ENCODE data around the gene POU2AF3.

DNA sequence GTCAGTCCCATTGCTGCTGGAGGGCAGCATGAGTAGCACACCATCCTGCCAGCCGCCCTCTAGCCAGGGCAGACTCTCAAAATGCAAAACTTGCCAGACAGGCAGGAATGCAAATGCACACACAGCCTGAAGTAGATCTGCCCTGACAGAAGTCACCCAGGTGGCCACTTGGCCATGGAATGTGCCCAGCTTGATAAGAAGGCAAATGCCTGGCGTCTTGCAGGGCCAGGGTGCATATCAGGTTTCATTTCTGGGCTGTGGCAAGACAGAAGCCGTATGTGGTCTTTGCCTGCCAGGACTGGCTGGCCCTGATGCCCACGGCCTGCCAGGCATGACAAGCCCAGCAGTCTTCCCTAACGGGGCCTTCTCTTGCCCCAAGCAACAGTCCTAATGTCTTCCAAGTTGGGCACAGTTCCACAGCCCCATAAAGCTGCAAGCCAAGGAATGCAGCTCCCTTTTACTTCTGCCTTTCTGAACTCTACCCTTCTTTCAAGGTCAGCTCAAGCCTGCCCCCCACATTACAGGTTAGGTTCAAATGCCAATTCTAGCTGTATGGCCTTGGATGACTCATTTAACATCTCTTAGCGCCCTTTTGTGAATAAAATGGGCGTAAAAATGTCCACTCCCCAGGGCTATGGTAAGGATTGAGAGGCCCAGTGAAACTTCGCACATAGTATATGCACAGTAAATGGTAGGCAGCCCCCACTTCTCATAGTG, 29.7 kb downstream of the POU2AF3 start:
- TF ChIP-seq CTCF (conservative IDR thresholded peaks at IDR 0.05): no peak
- no peak for TF ChIP-seq ZFX (IDR thresholded peaks at IDR 0.05)
